Endodermal cell (in vitro differentiated cells): ENCODE results near the gene ITGB1. TPM values are rescaled to one million over a fixed set of nuclear protein-coding genes. Genes with fewer than 3 reads are reported as not detected.

Experiments
- DNase-seq: peaks from one replicate; pipeline ENCODE4 v3.0.0-alpha.2; 2017
- H3K27ac ChIP-seq: 2 replicates; pipeline ENCODE4 v1.5.1; 2013; ENCODE audit warnings: mild to moderate bottlenecking, low read depth, low read length, moderate library complexity
- H3K27me3 ChIP-seq: 2 replicates; pipeline ENCODE4 v1.6.1; 2013; ENCODE audit warnings: mild to moderate bottlenecking, low read length, moderate library complexity; ENCODE audit not compliant: insufficient read depth, control insufficient read depth, poor library complexity, severe bottlenecking
- H3K36me3 ChIP-seq: 2 replicates; pipeline ENCODE4 v1.7.0; 2013; ENCODE audit warnings: mild to moderate bottlenecking, low read length, moderate library complexity; ENCODE audit not compliant: control insufficient read depth, insufficient read depth
- H3K4me1 ChIP-seq: one replicate; pipeline ENCODE4 v1.7.0; 2013; ENCODE audit warnings: low read length; ENCODE audit not compliant: control insufficient read depth, insufficient read depth
- H3K4me3 ChIP-seq: 2 replicates; pipeline ENCODE4 v1.5.1; 2013; ENCODE audit warnings: mild to moderate bottlenecking, low read length, moderate library complexity
- H3K9ac ChIP-seq: 2 replicates; pipeline ENCODE4 v1.6.1; 2013; ENCODE audit warnings: mild to moderate bottlenecking, low read length, moderate library complexity; ENCODE audit not compliant: poor library complexity, severe bottlenecking; ENCODE audit errors: extremely low read depth
- H3K9me3 ChIP-seq: 2 replicates; pipeline ENCODE4 v1.6.1; 2013; ENCODE audit warnings: mild to moderate bottlenecking, low read length, moderate library complexity; ENCODE audit not compliant: control insufficient read depth
- H3K27ac Mint-ChIP-seq: 2 replicates; pipeline ENCODE4 v1.8.0; 2020; ENCODE audit warnings: mixed read lengths
- H3K27me3 Mint-ChIP-seq: 2 replicates; pipeline ENCODE4 v1.8.0; 2021; ENCODE audit warnings: mild to moderate bottlenecking, mixed read lengths; ENCODE audit not compliant: insufficient read depth
- H3K36me3 Mint-ChIP-seq: 2 replicates; pipeline ENCODE4 v1.8.0; 2020; ENCODE audit warnings: low read depth, mixed read lengths
- H3K4me1 Mint-ChIP-seq: 2 replicates; pipeline ENCODE4 v1.8.0; 2020; ENCODE audit warnings: mixed read lengths
- H3K4me3 Mint-ChIP-seq: 2 replicates; pipeline ENCODE4 v1.8.0; 2020; ENCODE audit warnings: mild to moderate bottlenecking, moderate library complexity, mixed read lengths
- H3K9me3 Mint-ChIP-seq: 2 replicates; pipeline ENCODE4 v1.8.0; 2020; ENCODE audit warnings: mild to moderate bottlenecking, mixed read lengths
- CTCF ChIP-seq: fragments of 200-600 bp; sonication (generic); conservative IDR thresholded peaks from 2 replicates; pipeline ENCODE4 v1.5.0; 2021; ENCODE audit warnings: antibody characterized with exemption, mild to moderate bottlenecking
- WGBS, 2 experiments: methylation state at CpG; one replicate each; pipeline versions ENCODE4 v1.1.5 to v1.1.7; 2013; ENCODE audit warnings: missing lambda C conversion rate in 2 of 2, mixed read lengths in 1 of 2; ENCODE audit not compliant: insufficient coverage in 1 of 2, insufficient read length in 1 of 2; 5-methylcytosine and 5-hydroxymethylcytosine counted together
- total RNA-seq, 2 donors: library from RNA; stranded (reverse); fragmentation: NEBNext Ultra II Directional in 1 of 2; extraction: Animal tissue kit (Norgen Biotek cat#: 25700) in 1 of 2; gene quantifications; 2 replicates in 1 of 2; 3 replicates in 1 of 2; pipeline ENCODE4 v1.2.1, GENCODE V29; 2021

ITGB1 gene
- total RNA-seq, 2 donors from 2014 or later = 239 to 285 TPM

- Mint-ChIP-seq H3K4me1 (peaks cover 17% of the 10 kb centered on the region), H3K9me3 (no peaks in the 10 kb centered on the region), H3K36me3 (peaks cover 9% of the 10 kb centered on the region), H3K4me3 (no peak overlapping the region), H3K27me3 (no peaks in the 10 kb centered on the region), H3K27ac (no peak overlapping the region)
- 80 to 83% methylated on average over 3 of the region's 3 CpGs for WGBS, 2 experiments
- Histone ChIP-seq H3K9ac (no peak overlapping the region), H3K27ac (no peak overlapping the region), H3K4me1 (peaks cover 4% of the 10 kb centered on the region), H3K4me3 (no peak overlapping the region), H3K27me3 (no peaks in the 10 kb centered on the region), H3K9me3 (no peaks in the 10 kb centered on the region), H3K36me3 (peaks cover 1% of the 10 kb centered on the region)
- no peak for TF ChIP-seq CTCF
- DNase-seq = peak; percentile 38
Measured at GRCh38 chr10:32890444-32890843, 67.6 kb downstream of the ITGB1 start.

GRCh38 chr10:32889631-32890212, 68.3 kb downstream of the ITGB1 start:
- no peaks in the 10 kb centered on the region for H3K9me3 ChIP-seq
- peaks cover 22% of the 10 kb centered on the region for H3K4me1 Mint-ChIP-seq
- H3K4me1 ChIP-seq = peaks cover 4% of the 10 kb centered on the region
- TF ChIP-seq CTCF = no peak
- no peaks in the 10 kb centered on the region for H3K27me3 Mint-ChIP-seq
- H3K4me3 ChIP-seq = no peak overlapping the region
- no peak overlapping the region for H3K4me3 Mint-ChIP-seq
- DNase-seq = no peak
- no peak overlapping the region for H3K27ac Mint-ChIP-seq
- no peak overlapping the region for H3K27ac ChIP-seq
- WGBS, 2 experiments = 90% methylated on average over 1 of the region's 1 CpG; no CpG with 5 or more reads in 1 of the 2 experiments
- no peaks in the 10 kb centered on the region for H3K27me3 ChIP-seq
- H3K9me3 Mint-ChIP-seq = no peaks in the 10 kb centered on the region
- H3K9ac ChIP-seq = no peak overlapping the region
- H3K36me3 ChIP-seq = no peaks in the 10 kb centered on the region
- H3K36me3 Mint-ChIP-seq = peaks cover 6% of the 10 kb centered on the region

GRCh38 chr10:32888161-32888927, 69.7 kb downstream of the ITGB1 start:
- no peak overlapping the region for H3K27ac ChIP-seq
- no peaks in the 10 kb centered on the region for H3K27me3 Mint-ChIP-seq
- no peak overlapping the region for H3K9ac ChIP-seq
- no peak for TF ChIP-seq CTCF
- no peak overlapping the region for H3K4me3 Mint-ChIP-seq
- H3K27me3 ChIP-seq = no peaks in the 10 kb centered on the region
- DNase-seq = no peak
- H3K27ac Mint-ChIP-seq = no peak overlapping the region
- H3K36me3 Mint-ChIP-seq = no peaks in the 10 kb centered on the region
- peaks cover 4% of the 10 kb centered on the region for H3K4me1 ChIP-seq
- no peaks in the 10 kb centered on the region for H3K9me3 ChIP-seq
- 91 to 100% methylated on average over 3 to 11 of the region's 11 CpGs for WGBS, 2 experiments
- H3K9me3 Mint-ChIP-seq = no peaks in the 10 kb centered on the region
- no peaks in the 10 kb centered on the region for H3K36me3 ChIP-seq
- H3K4me1 Mint-ChIP-seq = peaks cover 22% of the 10 kb centered on the region
- no peak overlapping the region for H3K4me3 ChIP-seq
